HepG2 (cell line): ENCODE data around the gene SEC61G. TPM values are rescaled to one million over a fixed set of nuclear protein-coding genes. Genes with fewer than 3 reads are reported as not detected.

Experiments used
- DNMT3B ChIP-seq: conservative IDR thresholded peaks from 2 replicates; pipeline ENCODE4 v1.6.1; 2016; ENCODE audit warnings: missing biosample characterization, control low read depth
- GABPA ChIP-seq, 2 experiments: IDR thresholded peaks; 2 replicates each; pipeline ENCODE4 v1.6.1; 2011 to 2016; ENCODE audit warnings: low read depth in 2 of 2, low read length in 1 of 2, missing biosample characterization in 1 of 2, missing genetic modification characterization in 1 of 2
- GRHL1 ChIP-seq: sonication (generic); formaldehyde crosslinking; conservative IDR thresholded peaks from 2 replicates; pipeline ENCODE4 v1.8.0; 2022; ENCODE audit warnings: missing genetic modification reagents
- HMGXB4 ChIP-seq, 2 experiments: sonication (generic) in 1 of 2; formaldehyde crosslinking in 1 of 2; IDR thresholded peaks; 2 replicates each; pipeline versions ENCODE4 v1.4.0 to v1.6.1; 2018 to 2020; ENCODE audit warnings: missing genetic modification reagents in 2 of 2, borderline replicate concordance in 1 of 2, low read depth in 1 of 2, mild to moderate bottlenecking in 1 of 2, missing biosample characterization in 1 of 2
- MATR3 ChIP-seq: sonication (generic); formaldehyde crosslinking; IDR thresholded peaks from 2 replicates; pipeline ENCODE4 v1.4.0; 2020; ENCODE audit warnings: missing genetic modification reagents
- POLR2AphosphoS2 ChIP-seq: IDR thresholded peaks from 2 replicates; pipeline ENCODE4 v1.6.1; 2011; ENCODE audit warnings: low read depth, low read length, improper control_type of control experiment
- SP5 ChIP-seq: IDR thresholded peaks from 2 replicates; pipeline ENCODE4 v1.6.1; 2016; ENCODE audit warnings: low read depth, borderline replicate concordance
- TFE3 ChIP-seq: IDR thresholded peaks from 2 replicates; pipeline ENCODE4 v1.6.1; 2016
- ZBTB25 ChIP-seq: IDR thresholded peaks from 2 replicates; pipeline ENCODE4 v1.6.1; 2018; ENCODE audit warnings: missing genetic modification reagents
- ZNF253 ChIP-seq: sonication (generic); formaldehyde crosslinking; IDR thresholded peaks from 2 replicates; pipeline ENCODE4 v1.8.0; 2022; ENCODE audit warnings: mild to moderate bottlenecking, missing genetic modification reagents, borderline replicate concordance
- ZNF335 ChIP-seq: sonication (generic); formaldehyde crosslinking; IDR thresholded peaks from 2 replicates; pipeline ENCODE4 v1.4.0; 2020; ENCODE audit warnings: missing genetic modification reagents
- ZNF451 ChIP-seq: sonication (generic); formaldehyde crosslinking; IDR thresholded peaks from 2 replicates; pipeline ENCODE4 v1.5.0; 2020; ENCODE audit warnings: mild to moderate bottlenecking, missing genetic modification reagents
- ZNF513 ChIP-seq: sonication (generic); formaldehyde crosslinking; conservative IDR thresholded peaks from 2 replicates; pipeline ENCODE4 v1.5.0; 2020; ENCODE audit warnings: missing genetic modification reagents
- ZNF567 ChIP-seq: sonication (generic); formaldehyde crosslinking; IDR thresholded peaks from 2 replicates; pipeline ENCODE4 v1.8.1; 2023; ENCODE audit warnings: mild to moderate bottlenecking, missing genetic modification reagents, borderline replicate concordance
- ZNF605 ChIP-seq: sonication (generic); formaldehyde crosslinking; IDR thresholded peaks from 2 replicates; pipeline ENCODE4 v1.8.0; 2022; ENCODE audit warnings: mild to moderate bottlenecking, missing genetic modification reagents
- ZNF770 ChIP-seq: sonication (generic); formaldehyde crosslinking; IDR thresholded peaks from 2 replicates; pipeline ENCODE4 v1.5.0; 2020; ENCODE audit warnings: mild to moderate bottlenecking, missing genetic modification reagents
- ZNF850 ChIP-seq: sonication (generic); formaldehyde crosslinking; conservative IDR thresholded peaks from 2 replicates; pipeline ENCODE4 v1.9.0; 2021; ENCODE audit warnings: mild to moderate bottlenecking, missing genetic modification reagents
- ZNF883 ChIP-seq: sonication (generic); formaldehyde crosslinking; IDR thresholded peaks from 2 replicates; pipeline ENCODE4 v1.5.1; 2020; ENCODE audit warnings: mild to moderate bottlenecking, missing genetic modification reagents; ENCODE audit errors: not compliant biosample characterization
- polyA plus RNA-seq, 8 experiments: library from polyadenylated mRNA; depleted of rRNA in 3 of 8; stranded (reverse) in 7 of 8; unstranded in 1 of 8; fragments of >200 nt; fragmentation: Illumina TruSeq in 4 of 8; extraction: Trizol in 4 of 8; gene quantifications; 2 replicates each; pipeline versions ENCODE4 v1.2.1 to v1.2.3, GENCODE V29; 2011 to 2016; ENCODE audit warnings: low read depth in 4 of 8, missing spikeins in 1 of 8, mixed read lengths in 1 of 8; ENCODE audit not compliant: insufficient read depth in 1 of 8
- total RNA-seq, 5 experiments: library from RNA; depleted of rRNA; stranded (reverse); fragments of >200 nt; fragmentation: Illumina TruSeq; extraction: Trizol; gene quantifications; 2 replicates each; pipeline ENCODE4 v1.2.3, GENCODE V29; 2016; ENCODE audit warnings: low read depth in 1 of 5

The SEC61G gene
- total and polyA plus RNA-seq, 2 of the 13 experiments (the other 11 are each of a cell fraction or from before 2014, with no cell fraction given): 126 to 328 TPM

- TF ChIP-seq ZNF883 (CRISPR knock-in tag) (no peak), ZNF770 (CRISPR knock-in tag) (no peak), GABPA (IDR thresholded peaks at IDR 0.05; ENCODE audit: low read depth, low read length) (no peak), GABPA (CRISPR knock-in tag; IDR thresholded peaks at IDR 0.05; ENCODE audit: low read depth) (no peak), MATR3 (CRISPR knock-in tag) (no peak), ZBTB25 (CRISPR knock-in tag) (no peak), POLR2AphosphoS2 (no peak), ZNF605 (peak; percentile 79; the same call in 1 of the 2 replicates), GRHL1 (CRISPR knock-in tag) (no peak), TFE3 (CRISPR knock-in tag) (no peak), DNMT3B (CRISPR knock-in tag) (0 out of 2 replicates have a peak, but pooled peaks have one; percentile 44), ZNF513 (no peak), SP5 (CRISPR knock-in tag) (no peak), HMGXB4 (CRISPR knock-in tag; IDR thresholded peaks at IDR 0.05; ENCODE audit: borderline replicate concordance in 1 of 2, low read depth in 1 of 2) (peak; percentile 57 to 74; a peak in 3 of 4 replicates), ZNF850 (CRISPR knock-in tag) (no peak), ZNF253 (no peak), ZNF451 (CRISPR knock-in tag) (no peak), ZNF335 (CRISPR knock-in tag) (no peak), ZNF567 (CRISPR knock-in tag) (no peak)
Observed at GRCh38 chr7:54773472-54774399, 14.7 kb upstream of the SEC61G start (continued).
